A673 (cell line): ENCODE data around the gene HSPB8. TPM values are rescaled to one million over a fixed set of nuclear protein-coding genes. Genes with fewer than 3 reads are reported as not detected.

Experiments used
- BruUV-seq: library from RNA; stranded (reverse); fragments of 400-500 nt; replicated peaks from 2 replicates; lab custom pipeline; 2021; lab: Mats Ljungman, UMichigan
- CTCF ChIA-PET: fragments of 300-600 bp; sonication (Branson Sonifier 250); formaldehyde crosslinking; loops from one replicate; lab custom pipeline; 2022; ENCODE audit warnings: antibody characterized with exemption; lab: Charles Lee
- POLR2A ChIA-PET: fragments of 300-600 bp; sonication (Branson Sonifier 250); formaldehyde crosslinking; loops from one replicate; lab custom pipeline; 2022; ENCODE audit warnings: antibody characterized with exemption; ENCODE audit not compliant: low non-redundant PET; lab: Charles Lee
- DNase-seq: peaks from one replicate; pipeline ENCODE4 v3.0.0-alpha.2; 2015; ENCODE audit warnings: low spot score
- H3K27ac ChIP-seq: fragments of 200-600 bp; sonication (generic); 2 replicates; pipeline ENCODE4 v1.5.1; 2016; ENCODE audit warnings: mixed run types, low read depth, mild to moderate bottlenecking, mixed read lengths, antibody characterized with exemption, low read length; ENCODE audit not compliant: poor library complexity, severe bottlenecking
- H3K27me3 ChIP-seq: fragments of 200-600 bp; sonication (generic); replicated peaks from 2 replicates; pipeline ENCODE4 v1.6.1; 2017; ENCODE audit warnings: mixed run types, low read depth, mild to moderate bottlenecking, mixed read lengths, antibody characterized with exemption, low read length; ENCODE audit not compliant: insufficient read depth, poor library complexity
- H3K36me3 ChIP-seq: fragments of 200-600 bp; sonication (generic); 2 replicates; pipeline ENCODE4 v1.6.1; 2016; ENCODE audit warnings: mixed run types, mild to moderate bottlenecking, mixed read lengths, antibody characterized with exemption, low read length; ENCODE audit not compliant: insufficient read depth, poor library complexity, severe bottlenecking
- H3K4me1 ChIP-seq: fragments of 200-600 bp; sonication (generic); 2 replicates; pipeline ENCODE4 v1.6.1; 2017; ENCODE audit warnings: mixed run types, mild to moderate bottlenecking, mixed read lengths, antibody characterized with exemption, low read length; ENCODE audit not compliant: insufficient read depth, poor library complexity, severe bottlenecking
- H3K4me3 ChIP-seq: fragments of 200-600 bp; sonication (generic); 2 replicates; pipeline ENCODE4 v1.5.1; 2016; ENCODE audit warnings: low read depth, mixed run types, mild to moderate bottlenecking, mixed read lengths, low read length; ENCODE audit not compliant: poor library complexity, severe bottlenecking
- H3K9me3 ChIP-seq: fragments of 200-600 bp; sonication (generic); 2 replicates; pipeline ENCODE4 v1.6.1; 2016; ENCODE audit warnings: mixed run types, low read depth, mild to moderate bottlenecking, mixed read lengths, antibody characterized with exemption, low read length; ENCODE audit not compliant: poor library complexity, severe bottlenecking
- CTCF ChIP-seq: fragments of 300-800, 200-600 bp; sonication (generic); conservative IDR thresholded peaks from 2 replicates; pipeline ENCODE4 v1.5.1; 2017; ENCODE audit warnings: low read depth, mild to moderate bottlenecking, antibody characterized with exemption, low read length, moderate library complexity, mixed read lengths
- EZH2 ChIP-seq: fragments of 200-600 bp; sonication (generic); IDR thresholded peaks from 2 replicates; pipeline ENCODE4 v1.6.1; 2017; ENCODE audit warnings: borderline replicate concordance, low read depth, mild to moderate bottlenecking, mixed read lengths, antibody characterized with exemption, low read length; ENCODE audit not compliant: poor library complexity, severe bottlenecking
- intact Hi-C: fragments of 100-400 bp; cut with micrococcal nuclease; formaldehyde crosslinking; loops from one replicate; pipeline ENCODE4 v1.10.0; 2022; ENCODE audit not compliant: unreplicated experiment
- total RNA-seq: library from RNA; stranded (reverse); gene quantifications from 2 replicates; pipeline ENCODE4 v1.2.3, GENCODE V29; 2021

Gene HSPB8
- total RNA-seq, 1 experiment from 2014 or later, result 0.13 TPM

GRCh38 chr12:119207063-119207560, 28.4 kb downstream of the HSPB8 start:
- no peaks in the 10 kb centered on the region for H3K36me3 ChIP-seq
- H3K27ac ChIP-seq, result no peak overlapping the region
- peaks cover 60% of the 10 kb centered on the region for H3K27me3 ChIP-seq
- no peak for TF ChIP-seq CTCF
- no peak for TF ChIP-seq EZH2
- no peaks in the 10 kb centered on the region for H3K9me3 ChIP-seq
- no peak for DNase-seq
- ChIA-PET CTCF (interaction anchor here (0.6 to 0.7 kb wide), 3 partner anchors 10 to 170 kb away, joined by 5 to 13 read pairs (median 6); no protein-coding TSS in a partner anchor), POLR2A (no interaction called here)
- H3K4me1 ChIP-seq, result no peaks in the 10 kb centered on the region
- intact Hi-C loops, result no loop called here
- no peak overlapping the region for H3K4me3 ChIP-seq
- BruUV-seq, result no TSS peak

- BruUV-seq, result no TSS peak
- CTCF ChIA-PET, result no interaction called here
- Histone ChIP-seq H3K36me3 (no peaks in the 10 kb centered on the region), H3K4me1 (no peaks in the 10 kb centered on the region), H3K4me3 (no peak overlapping the region), H3K9me3 (no peaks in the 10 kb centered on the region), H3K27me3 (peaks cover 68% of the 10 kb centered on the region), H3K27ac (no peak overlapping the region)
- POLR2A ChIA-PET, result no interaction called here
- DNase-seq, result no peak
- TF ChIP-seq EZH2 (no peak), CTCF (no peak)
- intact Hi-C loops, result no loop called here
These were observed 29.9 kb downstream of the HSPB8 start for GRCh38 chr12:119208626-119209061.

- CTCF ChIA-PET, result no interaction called here
- TF ChIP-seq EZH2, result no peak
- no peak for TF ChIP-seq CTCF
- no peaks in the 10 kb centered on the region for H3K9me3 ChIP-seq
- H3K4me3 ChIP-seq, result no peak overlapping the region
- H3K27me3 ChIP-seq, result peaks cover 51% of the 10 kb centered on the region
- H3K27ac ChIP-seq, result no peak overlapping the region
- POLR2A ChIA-PET, result no interaction called here
- H3K36me3 ChIP-seq, result no peaks in the 10 kb centered on the region
- no TSS peak for BruUV-seq
- no peak for DNase-seq
- intact Hi-C loops, result no loop called here
- no peaks in the 10 kb centered on the region for H3K4me1 ChIP-seq
These were observed 33.2 kb downstream of the HSPB8 start for GRCh38 chr12:119211884-119212283.
